ENCODE results near the gene GEMIN7.
"Not testable (repeated sequence)": the region's sequence is repeated elsewhere in the genome, so short reads cannot be mapped to it uniquely, and the experiment has no call there.

GEMIN7 gene

DNA sequence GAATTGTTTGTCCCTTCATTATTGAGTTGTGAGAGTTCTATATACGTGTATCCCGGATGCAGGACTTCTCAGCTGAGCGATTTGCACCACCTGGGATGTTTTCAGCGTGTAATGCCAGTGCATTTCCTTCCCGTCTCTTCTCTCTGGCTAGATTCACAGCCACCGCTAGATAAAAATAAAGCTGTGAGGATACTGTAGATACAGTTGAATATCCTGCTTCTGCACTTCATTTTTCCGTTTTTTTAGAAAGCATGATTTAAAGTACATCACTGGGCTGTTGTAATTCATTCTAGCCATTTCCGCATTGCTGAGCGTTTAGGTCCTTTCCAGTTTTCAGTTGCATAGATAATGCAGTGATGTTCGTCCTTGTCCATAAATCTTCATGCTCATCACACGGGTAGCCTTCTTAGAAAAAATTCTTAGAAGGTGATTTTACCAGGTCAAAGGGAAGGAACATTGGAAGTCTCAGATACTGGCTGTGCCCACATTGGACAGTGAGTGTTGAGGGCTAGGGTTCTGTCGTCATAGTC lies 28.6 kb downstream of the GEMIN7 start:
- no peak for DNase-seq

DNA sequence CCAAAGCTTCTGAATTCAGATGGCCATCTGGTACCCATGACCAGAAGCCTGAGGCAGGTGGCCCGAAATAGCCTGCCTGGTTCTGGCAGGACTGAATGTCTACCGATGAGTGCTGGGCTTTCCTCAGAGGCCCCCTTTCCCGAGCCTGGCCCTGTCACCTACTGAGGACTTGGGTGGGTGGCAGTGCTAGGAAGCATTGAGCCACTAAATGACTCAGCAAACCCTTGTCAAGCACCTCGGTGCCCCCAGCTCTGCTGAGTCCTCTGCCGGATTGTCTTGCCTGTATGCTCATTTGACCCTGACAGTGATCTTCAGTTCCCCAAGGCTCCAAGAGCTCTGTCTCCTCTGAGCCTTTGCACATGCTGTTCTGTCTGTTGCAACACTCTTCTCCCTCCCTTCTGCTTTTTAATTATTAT lies 31.8 kb downstream of the GEMIN7 start:
- no peak for DNase-seq

DNA sequence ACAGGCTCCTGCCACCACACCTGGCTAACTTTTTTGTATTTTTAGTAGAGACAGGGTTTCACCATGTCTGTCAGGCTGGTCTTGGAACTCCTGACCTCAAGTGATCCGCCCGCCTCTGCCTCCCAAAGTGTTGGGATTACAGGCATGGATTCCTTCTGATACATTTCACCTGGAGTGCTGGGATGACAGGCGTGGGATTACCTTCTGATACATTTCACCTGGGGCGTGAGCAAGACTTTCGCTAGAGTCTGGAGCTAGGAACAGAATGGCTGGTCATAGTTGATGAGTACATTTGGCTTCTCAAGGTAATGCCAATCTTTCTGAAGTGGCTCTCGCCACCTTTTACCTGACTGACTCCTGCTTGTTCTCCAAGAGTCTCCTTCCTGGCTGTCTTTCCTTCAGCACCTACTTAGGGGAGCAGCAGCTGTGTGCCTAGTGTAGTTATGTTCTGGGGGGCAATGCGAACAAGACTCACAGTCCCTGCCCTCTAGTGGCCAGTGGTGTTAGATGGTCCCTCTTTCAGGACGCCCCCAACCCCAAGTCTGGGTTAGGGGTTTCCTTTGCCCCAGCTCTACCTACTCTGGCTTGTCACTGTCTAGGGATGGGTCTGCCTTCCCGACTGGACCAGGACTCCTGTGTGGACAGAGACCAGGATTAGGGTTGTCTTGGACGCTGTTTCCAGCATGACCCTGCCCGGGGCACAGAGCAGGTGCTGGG lies 33.2 kb downstream of the GEMIN7 start:
- DNase-seq, result no peak

DNA sequence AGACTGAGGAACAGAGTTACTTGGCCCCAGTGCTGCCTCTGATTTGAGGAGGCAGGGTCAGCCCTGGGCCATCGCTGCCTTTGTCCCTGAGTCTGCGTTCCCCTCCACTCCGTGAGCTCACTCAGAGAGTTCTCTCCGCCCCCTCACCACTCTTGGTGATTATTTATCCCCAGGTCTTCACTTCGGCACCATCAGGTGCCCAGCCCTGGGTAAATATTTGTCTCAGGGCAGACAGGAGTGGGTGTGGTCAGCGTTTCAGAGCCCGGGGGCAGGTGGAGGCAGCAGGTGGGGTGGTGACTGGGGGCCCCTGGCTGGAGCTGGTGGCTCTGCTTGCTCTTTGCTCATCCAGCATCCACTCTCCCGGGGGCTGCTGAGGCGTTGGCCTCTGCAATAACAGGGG lies 34.6 kb downstream of the GEMIN7 start:
- no peak for DNase-seq

- no peak for DNase-seq
These were observed 35.1 kb downstream of the GEMIN7 start for GRCh38 chr19:45114116-45114515.

DNA sequence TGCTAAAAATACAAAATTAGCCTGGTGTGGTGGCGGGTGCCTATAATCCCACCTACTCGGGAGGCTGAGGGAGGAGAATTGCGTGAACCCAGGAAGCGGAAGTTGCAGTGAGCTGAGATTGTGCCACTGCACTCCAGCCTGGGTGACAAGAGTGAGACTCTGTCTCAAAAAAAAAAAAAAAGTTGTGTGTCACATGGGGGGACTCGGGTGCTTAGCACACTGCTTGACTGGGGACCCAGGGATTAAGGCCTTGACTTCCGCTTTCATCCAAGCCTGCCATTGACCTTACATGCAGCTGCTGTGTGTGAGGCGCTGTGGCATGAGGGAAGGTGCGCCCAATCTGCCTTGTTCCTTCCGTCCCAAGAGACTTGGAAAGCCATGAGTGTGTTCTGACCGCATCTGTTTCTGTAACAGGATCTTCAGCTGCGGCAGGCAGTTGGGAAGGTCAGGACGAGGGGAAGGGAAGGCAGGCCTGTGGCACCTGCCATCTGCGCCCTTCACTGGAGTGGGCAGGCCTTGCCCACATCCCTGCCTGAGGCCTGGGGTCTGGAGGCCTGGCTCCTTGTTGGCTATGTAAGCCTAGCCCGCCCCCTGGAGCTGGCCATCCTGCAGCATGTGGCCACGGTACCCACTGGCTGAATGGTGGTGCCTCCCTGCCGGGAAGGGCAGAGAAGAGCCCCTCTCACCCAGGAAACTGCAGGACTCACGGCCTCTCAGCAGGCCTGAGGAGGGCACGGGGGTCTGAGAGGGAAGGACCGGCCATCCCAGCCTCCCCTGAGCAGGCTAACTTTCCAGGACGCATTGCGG lies 37.0 kb downstream of the GEMIN7 start:
- no peak for DNase-seq

DNA sequence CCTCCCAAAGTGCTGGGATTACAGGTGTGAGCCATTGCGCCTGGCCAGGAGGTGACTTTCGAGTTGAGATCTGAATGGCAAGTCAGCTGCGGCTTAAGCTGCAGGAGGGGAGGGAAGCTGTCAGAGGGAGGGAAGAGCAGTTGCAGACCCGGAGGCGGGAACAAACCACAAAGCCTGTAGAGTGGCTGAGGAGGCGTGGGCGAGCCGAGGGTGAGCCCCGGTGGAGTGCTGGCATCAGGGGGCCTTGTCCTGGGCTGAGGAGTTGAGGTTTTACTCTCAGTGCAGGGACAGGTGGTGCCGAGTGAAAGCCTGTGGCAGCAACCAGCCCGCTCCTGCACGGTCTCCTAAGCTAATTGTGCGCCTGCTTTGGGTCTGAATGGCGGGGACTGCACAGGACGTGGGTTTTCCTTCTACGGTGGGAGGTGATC lies 38.1 kb downstream of the GEMIN7 start:
- no peak for DNase-seq

DNA sequence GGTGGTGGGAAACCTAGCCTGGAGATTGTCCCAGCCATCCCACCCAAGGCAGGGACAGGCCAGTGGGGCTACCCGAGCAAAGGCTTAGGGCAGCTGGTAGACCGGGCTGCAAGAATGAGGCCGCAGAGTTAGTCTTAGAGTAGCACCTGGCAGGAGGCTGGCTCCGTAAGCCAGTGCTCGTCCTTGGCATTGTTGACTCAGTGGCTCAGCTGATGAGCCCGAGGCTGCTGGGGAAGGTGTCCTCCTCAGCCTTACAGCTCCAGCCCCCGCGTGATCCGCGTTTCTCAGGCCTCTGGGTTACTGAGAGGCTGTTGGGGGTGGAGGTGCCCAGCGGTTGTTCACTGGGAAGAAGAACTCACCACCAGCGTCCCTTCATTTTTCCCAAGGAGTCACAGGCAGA lies 38.6 kb downstream of the GEMIN7 start:
- no peak for DNase-seq

GRCh38 chr19:45118106-45118505 lies 39.0 kb downstream of the GEMIN7 start:
- DNase-seq, result no peak

DNA sequence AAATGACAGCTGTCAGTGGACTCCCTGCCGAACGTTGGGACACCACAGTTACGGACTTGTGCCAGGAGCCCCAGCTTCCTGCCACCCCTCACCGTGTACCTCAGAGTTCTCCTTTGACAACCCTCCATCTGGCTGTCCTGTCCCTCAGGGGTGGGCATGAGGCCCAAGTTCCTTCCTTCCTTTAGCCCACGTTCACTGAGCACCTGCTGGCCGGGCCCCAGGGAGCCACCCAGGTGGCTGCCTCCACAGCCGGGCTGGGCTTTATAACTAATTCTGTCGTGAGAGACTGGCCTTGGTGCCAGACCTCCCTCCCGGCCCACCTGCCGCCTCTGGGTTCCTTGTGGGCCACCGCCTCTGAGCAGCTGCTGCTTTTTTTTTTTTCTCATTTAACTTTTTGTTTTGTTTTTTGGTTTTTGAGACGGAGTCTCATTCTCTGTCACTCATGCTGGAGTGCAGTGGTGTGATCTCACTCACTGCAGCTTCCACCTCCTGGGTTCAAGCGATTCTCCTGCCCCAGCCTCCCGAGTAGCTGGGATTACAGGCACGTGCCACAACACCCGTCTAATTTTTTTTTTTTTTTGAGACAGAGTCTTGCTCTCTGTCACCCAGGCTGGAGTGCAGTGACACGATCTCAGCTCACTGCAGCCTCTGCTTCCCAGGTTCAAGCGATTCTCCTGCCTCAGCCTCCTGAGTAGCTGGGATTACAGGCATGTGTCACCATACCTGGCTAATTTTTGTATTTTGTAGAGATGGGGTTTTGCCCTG lies 39.7 kb downstream of the GEMIN7 start:
- DNase-seq, result not testable (repeated sequence)

GRCh38 chr19:45119582-45119981 lies 40.5 kb downstream of the GEMIN7 start:
- DNase-seq, result no peak

DNA sequence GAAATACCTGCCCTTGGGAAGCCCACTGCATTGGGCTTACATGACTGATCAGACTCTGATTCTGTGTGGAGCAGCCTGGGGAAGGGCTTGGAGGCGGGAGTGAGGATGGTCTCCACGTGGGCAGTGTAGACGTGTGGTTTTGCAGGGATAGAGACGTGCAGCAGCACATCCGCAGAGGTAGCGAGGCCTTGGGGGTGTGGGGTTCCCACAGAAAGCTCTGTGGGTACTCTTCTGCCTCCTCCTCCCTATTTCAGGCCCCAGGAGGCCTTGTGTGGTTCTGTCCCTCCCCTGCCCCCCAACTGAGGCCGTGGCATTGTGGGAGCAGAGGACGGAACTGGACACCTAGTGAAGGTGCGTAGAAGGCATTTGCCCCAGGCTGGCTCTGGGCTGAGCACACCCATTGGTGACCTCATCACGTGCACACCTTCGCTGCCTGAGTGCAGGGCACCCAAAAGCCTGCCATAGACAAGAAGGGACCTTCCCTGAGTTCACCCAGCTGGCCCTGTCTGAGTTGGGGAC lies 42.8 kb downstream of the GEMIN7 start:
- DNase-seq, result no peak

DNA sequence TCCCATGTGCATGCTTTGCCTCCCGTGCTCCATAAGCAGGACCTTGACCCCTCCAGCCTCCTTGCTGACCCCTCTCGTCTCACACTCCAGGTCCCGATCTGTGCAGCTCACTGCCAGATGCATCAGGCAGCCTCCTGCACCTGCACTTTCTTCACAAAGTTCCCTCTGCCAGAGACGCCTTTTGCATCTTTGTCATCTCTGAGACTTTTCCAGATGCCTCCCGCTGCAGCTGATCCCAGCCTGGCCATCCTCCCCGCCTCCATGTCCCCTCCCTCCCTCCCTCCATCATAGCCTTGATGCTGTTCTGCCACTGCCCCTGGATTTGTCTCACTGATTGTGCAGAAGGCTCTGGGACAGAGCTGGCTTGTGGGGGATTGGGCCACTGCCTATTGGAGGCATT lies 43.8 kb downstream of the GEMIN7 start:
- no peak for DNase-seq

GRCh38 chr19:45123440-45123850 lies 44.4 kb downstream of the GEMIN7 start:
- DNase-seq, result no peak

DNA sequence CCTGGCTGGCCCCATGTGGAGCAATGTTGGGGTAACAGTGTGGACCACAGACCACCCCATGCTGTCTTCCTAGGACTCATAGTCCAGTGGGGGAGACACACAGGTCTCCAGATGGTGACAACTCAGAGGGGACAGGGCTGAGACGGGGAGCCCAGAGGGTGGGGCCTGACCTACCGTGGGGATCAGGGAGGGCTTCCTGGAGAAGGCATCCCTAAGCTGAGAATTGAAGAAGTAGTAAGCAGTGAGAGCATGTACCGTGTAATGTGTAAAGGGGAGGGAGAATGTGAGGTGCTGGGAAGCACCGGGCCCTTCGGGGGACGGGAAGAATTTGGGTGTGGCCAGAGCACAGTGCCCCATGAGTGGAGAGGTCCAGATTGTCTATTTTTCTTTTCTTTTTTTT lies 45.0 kb downstream of the GEMIN7 start:
- DNase-seq, result no peak

GRCh38 chr19:45125360-45125759 lies 46.3 kb downstream of the GEMIN7 start:
- DNase-seq, result no peak

- peak; percentile 44 for DNase-seq
These were observed 47.0 kb downstream of the GEMIN7 start for GRCh38 chr19:45125975-45126493.

- DNase-seq, result no peak
These were observed 47.6 kb downstream of the GEMIN7 start for GRCh38 chr19:45126654-45127053.

GRCh38 chr19:45128146-45128545 lies 49.1 kb downstream of the GEMIN7 start:
- DNase-seq, result no peak

- no peak for DNase-seq
These were observed 49.7 kb downstream of the GEMIN7 start for GRCh38 chr19:45128806-45129205.

GRCh38 chr19:45130236-45130635 lies 51.2 kb downstream of the GEMIN7 start:
- DNase-seq, result no peak

DNA sequence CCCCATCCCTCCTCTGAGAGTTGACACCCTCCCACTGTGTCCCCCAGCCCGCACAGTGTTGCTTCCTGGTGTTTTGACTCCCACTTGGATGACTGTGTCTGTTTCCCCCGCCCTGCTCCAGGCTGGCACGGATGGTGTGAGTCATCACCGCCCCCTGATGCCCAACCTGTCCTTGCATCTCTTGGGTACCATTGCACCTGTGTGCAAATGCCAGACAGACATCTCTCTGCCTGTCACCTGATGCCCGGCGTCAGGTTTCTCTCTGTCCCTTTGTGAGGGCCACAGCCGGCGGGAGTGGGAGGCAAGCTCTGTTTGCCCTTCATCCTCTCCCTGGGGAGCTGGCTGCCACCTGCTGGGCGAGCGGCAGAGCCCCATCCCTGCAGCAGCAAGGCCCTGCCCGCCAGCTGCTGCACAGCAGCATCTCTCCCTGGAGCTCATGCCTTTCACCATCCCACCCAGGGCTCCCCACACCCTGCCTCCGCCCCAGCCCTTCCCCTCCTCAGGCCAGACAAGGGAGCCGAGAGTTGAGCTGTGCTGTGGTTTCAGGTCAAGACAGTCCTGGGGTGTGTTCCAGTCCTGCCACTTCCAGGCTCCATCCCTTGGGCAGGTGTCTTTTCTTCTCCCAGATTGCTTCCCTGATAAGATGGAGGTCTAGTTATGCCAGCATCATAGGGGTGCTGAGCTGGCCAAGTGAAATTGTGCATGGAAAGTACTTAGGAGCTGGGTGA lies 52.0 kb downstream of the GEMIN7 start:
- no peak for DNase-seq

Measured in activated effector memory CD4-positive, alpha-beta T cell treated with Interleukin-2 at 50 U/mL for 16 hours (primary cell).